GM18951 (cell line): ENCODE measurements around the gene ZBTB47.

Experiments
- POLR2A ChIP-seq: IDR thresholded peaks from 4 replicates; pipeline ENCODE4 v1.6.1; 2011; ENCODE audit warnings: mild to moderate bottlenecking; ENCODE audit not compliant: insufficient read length, insufficient read depth; ENCODE audit errors: extremely low read depth
- in situ Hi-C: fragments of 300-500 bp; cut with MboI; formaldehyde crosslinking; loops from one replicate; pipeline ENCODE4 v1.12.0; 2022; ENCODE audit warnings: low sequenced_read_pairs, mixed read lengths, inconsistent platforms; ENCODE audit not compliant: unreplicated experiment

The ZBTB47 gene

DNA sequence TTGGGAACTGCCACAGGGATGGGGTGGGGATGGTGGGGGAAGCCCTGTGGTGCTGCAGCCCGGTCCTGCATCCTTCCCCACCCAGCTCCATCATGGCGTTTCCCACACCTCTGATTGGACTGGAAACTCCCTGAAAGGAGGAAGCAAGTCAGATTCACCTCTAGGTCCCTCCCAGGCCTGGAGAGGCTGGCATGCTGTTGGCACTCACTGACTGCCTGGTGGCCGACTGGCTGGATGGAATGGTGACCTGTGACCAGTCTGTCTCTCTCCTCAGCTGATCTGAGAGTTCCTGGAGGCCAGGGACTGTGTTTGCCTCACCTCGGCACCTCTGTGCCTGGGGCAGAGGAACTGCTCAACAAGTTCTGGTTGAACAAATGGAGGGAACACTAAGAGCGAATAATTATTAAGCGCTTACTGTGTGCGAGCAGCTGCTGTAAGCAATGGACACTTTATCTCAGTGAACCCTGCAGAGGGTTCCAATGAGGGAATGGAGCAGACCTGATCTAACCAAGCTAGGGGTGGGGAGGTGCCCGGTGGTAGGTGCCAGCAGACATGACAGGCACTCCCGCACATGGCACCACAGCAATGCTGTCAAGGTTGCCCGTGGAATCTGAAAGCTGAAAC lies 52.6 kb downstream of the ZBTB47 start:
- in situ Hi-C loops, result no loop called here
- no peak for TF ChIP-seq POLR2A

DNA sequence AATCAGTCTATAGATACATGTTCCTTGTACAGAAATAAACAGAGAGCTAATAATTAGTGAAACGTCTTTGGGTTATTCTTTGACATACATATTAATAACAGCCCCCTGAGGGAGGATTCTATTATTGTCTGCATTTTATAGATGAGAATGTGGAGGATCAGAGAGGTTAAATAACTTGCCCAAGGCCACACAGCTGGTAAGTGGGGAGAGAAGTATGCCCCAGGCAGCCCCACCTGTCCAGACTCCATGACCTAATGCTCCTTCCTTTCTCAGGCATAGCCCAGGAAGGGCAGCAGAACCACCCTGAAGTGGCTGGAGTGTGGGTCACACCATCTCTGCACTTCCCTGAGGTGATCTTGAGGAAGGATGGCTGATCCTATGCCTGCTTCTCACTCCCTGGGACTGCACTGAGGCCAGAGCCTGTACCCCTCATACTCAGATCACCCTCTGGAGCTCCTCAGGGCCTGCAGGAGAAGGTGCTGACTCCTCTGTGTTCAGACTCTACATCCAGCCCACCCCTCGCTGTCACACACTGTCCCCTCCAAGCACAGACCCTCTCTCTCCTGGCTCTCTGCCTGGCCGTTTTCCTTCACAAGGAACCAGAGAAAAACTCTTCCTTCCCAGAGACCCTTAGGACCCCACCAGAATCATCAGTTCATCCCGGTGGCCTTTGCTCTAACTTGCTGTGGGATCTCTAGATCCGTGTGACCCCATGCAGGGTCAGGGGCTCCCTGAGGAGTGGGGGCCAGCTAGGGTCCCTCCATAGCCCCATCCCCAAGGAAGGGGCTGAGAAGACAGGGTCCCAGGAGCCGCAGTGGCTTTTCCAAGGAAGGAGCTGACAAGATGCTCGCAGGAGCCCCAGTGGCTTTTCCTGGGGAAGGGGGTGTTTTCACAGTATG lies 53.5 kb downstream of the ZBTB47 start:
- in situ Hi-C loops, result no loop called here
- no peak for TF ChIP-seq POLR2A

DNA sequence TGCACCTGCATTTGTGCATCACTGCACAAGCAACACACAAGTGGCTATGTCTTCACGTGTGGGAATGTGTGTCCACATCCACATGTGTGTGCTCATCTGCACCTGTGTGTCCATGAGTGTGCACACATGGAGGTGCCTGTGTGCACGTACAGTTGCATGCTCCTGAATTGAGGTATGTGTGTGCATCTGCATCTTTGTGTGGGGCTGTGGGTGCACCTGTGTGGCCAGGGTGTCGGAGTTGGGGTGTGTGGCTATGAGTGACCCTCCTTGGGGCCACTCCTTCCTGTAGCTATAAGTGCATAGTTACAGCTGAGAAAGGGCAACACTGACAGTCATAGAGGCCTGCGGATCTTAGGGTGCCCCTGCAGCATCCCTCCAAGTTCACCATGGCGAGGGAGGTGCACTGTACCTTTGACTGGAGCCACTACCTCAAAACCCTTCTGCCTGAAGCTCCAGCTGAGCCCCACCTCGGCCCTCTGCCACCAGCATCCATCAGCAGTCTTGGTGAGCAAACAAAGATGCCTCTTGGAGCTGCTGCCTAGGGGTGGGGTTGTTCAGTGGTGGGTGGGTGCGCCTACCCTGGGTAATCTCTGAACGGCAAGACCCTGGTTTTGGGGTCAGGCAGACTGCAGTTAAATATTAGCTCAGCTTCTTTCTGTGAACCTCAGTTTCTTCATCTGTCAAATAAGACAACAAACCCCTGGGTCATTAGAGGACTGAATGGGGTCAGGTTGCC lies 54.3 kb downstream of the ZBTB47 start:
- in situ Hi-C loops, result no loop called here

DNA sequence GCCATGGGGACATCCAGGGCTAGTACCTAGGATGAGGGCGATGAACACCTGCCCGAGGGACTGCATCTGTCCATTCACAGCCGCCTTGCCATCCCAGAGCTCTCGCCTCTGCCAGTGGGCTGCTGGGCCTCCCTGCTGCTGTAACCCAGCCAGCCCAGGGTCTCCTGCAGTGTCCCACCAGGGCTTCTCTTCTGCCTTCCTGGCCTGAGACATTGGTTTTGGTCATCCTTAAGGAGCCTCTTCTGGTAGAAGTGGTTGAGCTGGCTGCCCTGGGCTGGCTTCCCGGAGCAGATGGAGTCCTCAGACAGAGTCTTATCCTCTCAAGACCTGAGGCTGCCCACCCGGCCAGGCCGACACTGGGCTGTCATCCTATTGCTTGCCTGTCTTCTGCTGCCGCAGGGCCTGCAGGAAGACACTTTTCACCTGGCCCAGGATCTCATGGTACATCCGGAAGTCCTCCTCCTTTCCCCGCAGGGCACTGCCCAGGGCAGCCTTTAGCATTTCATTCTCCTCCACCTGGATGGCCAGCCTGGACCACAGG lies 55.2 kb downstream of the ZBTB47 start:
- in situ Hi-C loops, result no loop called here
- TF ChIP-seq POLR2A, result no peak

More for the DNA sequence above, 54.3 kb downstream of the ZBTB47 start:
- no peak for TF ChIP-seq POLR2A

DNA sequence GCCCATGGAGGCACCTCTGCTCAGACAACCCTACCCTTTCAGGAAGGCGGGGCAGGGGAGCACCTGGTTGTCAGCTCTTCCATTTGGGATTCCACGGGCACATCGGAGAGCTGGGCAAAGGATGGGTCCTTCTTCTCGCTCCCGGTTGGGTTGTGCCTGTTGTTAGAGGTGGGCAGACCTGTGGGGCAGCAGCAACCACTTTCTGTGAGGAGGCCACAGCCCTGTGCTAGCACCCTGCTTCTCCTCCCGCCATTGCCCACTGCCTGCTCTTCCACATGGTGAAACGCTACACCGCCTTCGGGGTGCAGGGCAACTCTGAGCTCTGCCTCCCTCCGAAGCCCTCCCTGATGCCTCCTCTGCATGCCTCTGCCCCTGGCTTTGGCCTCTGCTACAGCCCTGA lies 56.1 kb downstream of the ZBTB47 start:
- in situ Hi-C loops, result no loop called here

DNA sequence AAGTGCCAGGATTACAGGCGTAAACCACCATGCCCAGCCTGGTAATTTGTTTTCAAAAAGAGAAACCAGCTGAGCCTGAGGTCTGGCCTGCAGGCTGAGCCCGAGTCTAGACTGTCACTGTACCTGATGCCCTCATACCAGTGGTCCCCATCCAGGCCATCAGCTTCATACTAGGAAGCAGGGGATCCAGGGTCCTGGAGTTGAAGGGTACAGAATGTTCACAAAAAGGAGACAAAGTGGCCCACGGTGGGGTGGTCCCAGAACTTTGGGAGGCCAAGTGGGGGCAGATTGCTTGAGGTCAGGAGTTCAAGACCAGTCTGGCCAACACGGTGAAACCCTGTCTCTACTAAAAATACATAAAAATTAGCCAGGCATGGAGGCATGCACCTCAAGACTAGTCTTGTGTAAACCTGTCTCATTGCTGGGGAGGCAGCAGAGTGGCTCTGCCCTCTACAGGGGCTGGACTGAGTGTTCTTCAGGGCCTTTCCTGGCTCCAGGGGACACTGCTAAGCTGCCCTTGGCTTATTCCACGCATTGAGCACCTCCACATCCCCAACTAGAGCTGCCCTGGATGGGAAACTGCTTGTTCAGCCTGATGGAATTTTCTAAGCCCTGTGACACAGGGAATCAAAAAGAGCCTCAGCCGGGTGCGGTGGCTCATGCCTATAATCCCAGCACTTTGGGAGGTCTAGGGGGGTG lies 57.0 kb downstream of the ZBTB47 start:
- in situ Hi-C loops, result no loop called here
- TF ChIP-seq POLR2A, result no peak

More for the DNA sequence above, 56.1 kb downstream of the ZBTB47 start:
- TF ChIP-seq POLR2A, result no peak

DNA sequence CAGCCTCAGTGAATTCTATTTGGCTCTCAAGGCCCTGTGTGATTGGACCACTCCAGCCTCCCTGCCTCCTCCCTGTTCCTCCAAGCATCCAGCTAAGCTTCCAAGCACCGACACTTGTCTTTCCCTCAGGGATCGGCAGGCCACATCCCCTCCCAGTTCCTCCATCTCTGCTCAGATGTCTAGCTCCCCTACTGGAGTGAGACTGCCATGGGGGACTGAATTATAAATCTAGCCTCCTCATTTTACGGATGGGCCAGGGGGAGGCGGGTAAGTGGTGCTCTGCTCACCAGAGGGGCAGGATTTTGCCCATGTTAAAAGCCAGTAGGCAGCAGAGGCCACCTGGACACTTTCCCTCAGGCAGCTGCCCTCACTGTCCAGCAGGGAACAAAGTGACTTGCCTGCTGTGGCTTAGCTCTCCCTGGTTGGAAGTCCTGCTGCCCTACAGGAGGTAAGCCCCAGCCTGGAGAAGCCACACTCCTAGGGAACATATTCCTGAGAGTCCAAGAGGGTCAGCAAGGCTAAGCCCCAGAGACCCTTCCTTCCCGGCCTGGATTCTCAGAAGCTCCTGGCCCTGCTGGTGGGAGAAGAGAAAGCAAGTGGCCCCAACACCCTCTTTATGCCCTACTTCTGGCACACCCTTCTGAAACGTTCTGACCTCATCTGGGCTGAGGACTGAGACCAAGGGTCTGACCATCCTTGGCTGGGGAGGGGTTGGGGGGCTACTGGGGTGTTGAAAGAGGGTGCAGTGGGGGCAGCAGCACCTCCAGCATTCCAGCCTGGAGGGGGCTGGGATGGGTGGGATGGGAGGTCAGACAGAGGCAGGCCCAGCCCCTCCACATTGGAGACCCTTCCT lies 58.2 kb downstream of the ZBTB47 start:
- TF ChIP-seq POLR2A, result no peak
- in situ Hi-C loops, result no loop called here

DNA sequence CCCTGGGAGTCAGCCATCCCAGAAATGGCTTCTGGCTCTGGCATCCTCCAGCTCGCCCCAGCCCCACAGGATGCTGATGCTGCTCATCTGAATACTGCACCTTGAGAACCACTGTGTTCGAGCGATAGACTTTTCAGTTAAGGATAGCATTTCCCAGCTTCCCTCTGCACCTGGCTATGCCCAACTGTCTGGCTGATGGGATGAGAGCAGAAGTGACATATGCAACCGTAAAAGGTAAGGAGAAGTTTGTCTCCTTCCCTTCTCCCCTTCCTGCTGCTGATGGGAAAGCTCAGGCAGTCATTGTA lies 58.8 kb downstream of the ZBTB47 start:
- in situ Hi-C loops, result no loop called here

DNA sequence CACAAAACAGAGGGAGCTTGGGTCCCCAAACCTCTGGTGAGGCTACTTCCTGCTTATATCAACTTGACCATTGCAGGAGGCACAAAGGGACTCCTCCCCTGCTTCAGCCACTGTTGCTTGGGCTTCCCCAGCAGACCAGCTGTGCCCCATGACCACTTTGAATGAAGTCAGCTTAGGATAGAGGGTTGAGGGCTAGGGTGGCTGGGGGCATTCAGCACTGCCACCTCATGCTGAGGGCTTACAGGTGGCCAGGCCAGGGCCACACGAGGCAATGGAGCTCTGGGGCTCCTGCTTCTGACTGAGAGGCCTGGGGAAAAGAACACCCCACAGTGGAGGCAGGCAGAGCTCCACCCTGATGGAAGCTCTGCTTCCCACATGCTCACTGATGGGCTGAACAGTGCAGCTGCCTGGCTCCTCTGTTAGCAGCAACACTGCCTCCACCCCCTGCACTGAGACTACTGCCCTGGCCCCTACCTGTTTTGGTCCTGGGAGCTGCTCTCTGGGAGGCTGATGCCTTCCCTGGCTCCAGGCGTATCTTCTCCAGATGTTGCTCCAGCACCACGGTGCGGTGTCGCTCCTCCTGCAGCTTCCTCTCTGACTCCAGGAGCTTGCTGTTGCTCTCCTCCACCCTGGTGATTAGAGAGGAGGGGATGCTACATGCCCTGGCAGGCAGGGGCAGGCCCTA lies 59.3 kb downstream of the ZBTB47 start:
- no peak for TF ChIP-seq POLR2A
- in situ Hi-C loops, result no loop called here

More for the DNA sequence above, 58.8 kb downstream of the ZBTB47 start:
- TF ChIP-seq POLR2A, result no peak

DNA sequence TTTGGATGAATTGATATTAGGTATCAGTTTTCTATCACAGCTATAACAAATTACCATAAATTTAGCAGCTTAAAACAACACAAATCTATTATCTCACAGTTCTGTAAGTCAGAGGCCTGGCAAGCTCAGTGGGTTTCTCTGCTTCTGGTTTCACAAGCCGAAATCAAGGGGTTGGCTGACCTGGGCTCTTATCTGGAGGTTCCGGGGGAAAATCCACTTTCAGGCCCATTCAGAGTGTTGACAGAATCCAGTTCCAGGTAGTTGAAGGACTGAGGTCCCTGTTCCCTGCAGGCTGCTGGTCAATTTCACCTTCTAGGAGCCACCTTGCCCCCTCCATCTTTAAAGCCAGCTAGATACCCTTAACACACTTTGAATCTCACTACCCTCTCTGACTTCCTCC lies 60.2 kb downstream of the ZBTB47 start:
- in situ Hi-C loops, result no loop called here
- TF ChIP-seq POLR2A, result no peak

DNA sequence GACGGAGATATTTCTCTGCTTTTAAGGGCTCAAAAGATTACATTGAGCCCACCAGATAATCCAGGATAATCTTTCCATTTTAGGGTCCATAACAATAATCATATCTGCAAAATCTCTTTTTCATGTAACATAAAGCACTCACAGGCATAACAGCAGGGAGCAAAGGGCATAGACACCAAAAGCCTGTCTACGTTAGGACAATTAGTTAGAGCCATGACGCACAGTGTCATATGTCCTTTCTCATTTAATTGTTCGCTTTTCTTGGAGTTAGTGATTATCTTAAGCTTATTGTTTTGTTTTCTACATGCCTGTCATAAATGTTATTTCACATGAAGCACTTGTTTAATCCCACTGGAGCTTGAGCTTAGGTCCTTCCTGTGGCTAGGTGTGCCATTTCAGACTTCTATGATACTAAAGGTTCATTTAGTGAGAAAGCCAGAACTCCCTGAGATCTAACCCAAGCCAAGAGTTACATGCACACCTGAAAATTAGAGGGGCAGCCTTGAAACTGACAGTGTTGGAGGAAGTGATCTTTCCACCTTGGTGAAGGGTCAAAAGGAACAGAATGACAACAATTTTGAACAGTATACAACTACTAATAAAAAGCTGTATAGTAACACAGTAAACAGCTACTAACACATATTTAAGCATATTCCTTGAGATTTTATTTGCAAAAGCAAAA lies 60.8 kb downstream of the ZBTB47 start:
- no peak for TF ChIP-seq POLR2A
- in situ Hi-C loops, result no loop called here
